Activated T-helper 17 cell treated with anti-CD3 and anti-CD28 coated beads, Interleukin-2, amount 50 U/mL, for 72 hours (primary cell): ENCODE results near the gene USP12. TPM values are rescaled to one million over a fixed set of nuclear protein-coding genes. Genes with fewer than 3 reads are reported as not detected.
"Not testable (repeated sequence)": the region's sequence is repeated elsewhere in the genome, so short reads cannot be mapped to it uniquely, and the experiment has no call there.

Source experiments
- ATAC-seq: fragments of 150-1000 bp; cut with Tn5 transposase; replicated peaks from 2 replicates; pipeline ENCODE4 v1.10.0; 2021; ENCODE audit warnings: mild to moderate bottlenecking, moderate library complexity
- H3K27ac Mint-ChIP-seq: one replicate; pipeline ENCODE4 v1.8.0; 2022; ENCODE audit warnings: mixed read lengths
- H3K27me3 Mint-ChIP-seq: one replicate; pipeline ENCODE4 v1.8.0; 2022; ENCODE audit warnings: mixed read lengths
- H3K36me3 Mint-ChIP-seq: one replicate; pipeline ENCODE4 v1.8.0; 2022; ENCODE audit warnings: low read depth, mild to moderate bottlenecking, mixed read lengths
- H3K4me1 Mint-ChIP-seq: one replicate; pipeline ENCODE4 v1.8.0; 2022; ENCODE audit warnings: mixed read lengths
- H3K4me3 Mint-ChIP-seq: one replicate; pipeline ENCODE4 v1.8.0; 2022; ENCODE audit warnings: mild to moderate bottlenecking, mixed read lengths
- H3K9me3 Mint-ChIP-seq: one replicate; pipeline ENCODE4 v1.8.0; 2022; ENCODE audit warnings: mixed read lengths
- total RNA-seq, 2 donors: library from RNA; stranded (reverse); gene quantifications; one replicate each; pipeline ENCODE4 v1.2.3, GENCODE V29; 2022

USP12 gene, protein sequence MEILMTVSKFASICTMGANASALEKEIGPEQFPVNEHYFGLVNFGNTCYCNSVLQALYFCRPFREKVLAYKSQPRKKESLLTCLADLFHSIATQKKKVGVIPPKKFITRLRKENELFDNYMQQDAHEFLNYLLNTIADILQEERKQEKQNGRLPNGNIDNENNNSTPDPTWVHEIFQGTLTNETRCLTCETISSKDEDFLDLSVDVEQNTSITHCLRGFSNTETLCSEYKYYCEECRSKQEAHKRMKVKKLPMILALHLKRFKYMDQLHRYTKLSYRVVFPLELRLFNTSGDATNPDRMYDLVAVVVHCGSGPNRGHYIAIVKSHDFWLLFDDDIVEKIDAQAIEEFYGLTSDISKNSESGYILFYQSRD
- 10 to 100 TPM; 65.6 to 77.2 TPM for total RNA-seq

- no peaks in the 10 kb centered on the region for H3K9me3 Mint-ChIP-seq
- H3K27me3 Mint-ChIP-seq, result no peaks in the 10 kb centered on the region
- H3K27ac Mint-ChIP-seq, result peak within 1 kb of the TSS; percentile 99
- H3K4me3 Mint-ChIP-seq, result peak within 1 kb of the TSS; percentile 93
- peaks cover 43% of the 10 kb centered on the region for H3K4me1 Mint-ChIP-seq
- H3K36me3 Mint-ChIP-seq, result peaks cover 31% of the 10 kb centered on the region
- ATAC-seq, result peak; percentile 12
These were observed at the start of gene USP12 for GRCh38 chr13:27171244-27171826. Gene USP12, minus strand, starts transcription at chr13:27171811. Its CDS starts 172 bp downstream, at chr13:27171639.

- Mint-ChIP-seq H3K9me3 (no peaks in the 10 kb centered on the region), H3K4me3 (no peak overlapping the region), H3K36me3 (no peaks in the 10 kb centered on the region), H3K4me1 (no peaks in the 10 kb centered on the region), H3K27ac (no peak overlapping the region), H3K27me3 (peaks cover 12% of the 10 kb centered on the region)
- ATAC-seq, result no peak
These were observed 48.0 kb upstream of the USP12 start for GRCh38 chr13:27219611-27220010.

- not testable (repeated sequence) for H3K9me3 Mint-ChIP-seq, H3K4me1 Mint-ChIP-seq, H3K27ac Mint-ChIP-seq, H3K27me3 Mint-ChIP-seq, H3K36me3 Mint-ChIP-seq, H3K4me3 Mint-ChIP-seq, ATAC-seq
These were observed 47.2 kb upstream of the USP12 start for GRCh38 chr13:27218861-27219260.

DNA sequence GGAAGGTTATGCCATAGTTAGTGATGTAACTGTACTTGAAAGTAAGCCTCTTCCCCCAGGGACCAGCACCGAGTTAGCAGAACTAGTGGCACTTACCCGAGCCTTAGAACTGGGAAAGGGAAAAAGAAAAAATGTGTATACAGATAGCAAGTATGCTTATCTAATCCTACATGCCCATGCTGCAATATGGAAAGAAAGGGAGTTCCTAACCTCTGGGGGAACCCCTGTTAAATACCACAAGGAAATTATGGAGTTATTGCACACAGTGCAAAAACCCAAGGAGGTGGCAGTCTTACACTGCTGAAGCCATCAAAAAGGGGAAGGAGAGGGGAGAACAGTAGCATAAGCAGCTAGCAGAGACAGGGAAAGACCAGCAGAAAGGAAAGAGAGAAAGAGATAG lies 46.2 kb upstream of the USP12 start:
- not testable (repeated sequence) for ATAC-seq

GRCh38 chr13:27213386-27213785 lies 41.8 kb upstream of the USP12 start:
- not testable (repeated sequence) for H3K27ac Mint-ChIP-seq, H3K9me3 Mint-ChIP-seq, H3K27me3 Mint-ChIP-seq, H3K4me1 Mint-ChIP-seq, H3K4me3 Mint-ChIP-seq, H3K36me3 Mint-ChIP-seq, ATAC-seq

More for the DNA sequence above, 46.2 kb upstream of the USP12 start:
- H3K9me3 Mint-ChIP-seq, H3K4me1 Mint-ChIP-seq, H3K36me3 Mint-ChIP-seq, H3K27me3 Mint-ChIP-seq, H3K4me3 Mint-ChIP-seq, H3K27ac Mint-ChIP-seq: not testable (repeated sequence)

DNA sequence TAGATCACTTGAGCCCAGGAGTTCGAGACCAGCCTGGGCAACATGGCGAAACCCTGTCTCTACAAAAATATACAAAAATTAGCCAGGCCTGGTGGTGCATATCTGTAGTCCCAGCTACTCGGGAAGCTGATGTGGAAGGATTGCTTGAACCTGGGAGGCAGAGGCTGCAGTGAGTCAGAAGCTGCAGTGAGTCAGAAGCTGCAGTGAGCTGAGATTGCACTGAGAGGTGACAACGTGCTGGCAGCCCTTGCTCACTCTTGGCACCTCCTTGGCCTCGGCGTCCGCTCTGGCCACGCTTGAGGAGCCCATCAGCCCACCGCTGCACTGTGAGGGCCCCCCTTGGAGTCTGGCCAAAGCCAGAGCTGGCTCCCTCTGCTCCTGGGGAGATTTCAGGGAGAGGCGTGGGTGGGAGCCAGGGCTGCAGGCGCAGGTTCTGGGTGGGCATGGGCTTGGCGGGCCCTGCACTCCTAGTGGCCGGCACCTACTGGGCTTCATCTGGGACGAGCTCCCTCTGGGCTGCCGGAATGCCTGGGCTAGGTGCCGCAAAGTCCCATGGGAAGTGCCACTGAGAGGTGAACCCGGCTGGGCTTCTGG lies 40.3 kb upstream of the USP12 start:
- Mint-ChIP-seq H3K4me3 (no peak overlapping the region), H3K9me3 (no peaks in the 10 kb centered on the region), H3K27me3 (no peaks in the 10 kb centered on the region), H3K4me1 (no peaks in the 10 kb centered on the region), H3K27ac (no peak overlapping the region), H3K36me3 (no peaks in the 10 kb centered on the region)
- no peak for ATAC-seq

- no peak for ATAC-seq
- Mint-ChIP-seq H3K4me1 (no peaks in the 10 kb centered on the region), H3K4me3 (no peak overlapping the region)
These were observed 39.7 kb upstream of the USP12 start for GRCh38 chr13:27211271-27211670.

GRCh38 chr13:27208514-27208913 lies 36.9 kb upstream of the USP12 start:
- no peaks in the 10 kb centered on the region for H3K4me1 Mint-ChIP-seq
- H3K9me3 Mint-ChIP-seq, result no peaks in the 10 kb centered on the region
- H3K27ac Mint-ChIP-seq, result no peak overlapping the region
- H3K27me3 Mint-ChIP-seq, result no peaks in the 10 kb centered on the region
- H3K4me3 Mint-ChIP-seq, result no peak overlapping the region
- no peaks in the 10 kb centered on the region for H3K36me3 Mint-ChIP-seq
- ATAC-seq, result no peak

More at GRCh38 chr13:27211271-27211670, 39.7 kb upstream of the USP12 start:
- Mint-ChIP-seq H3K27me3 (no peaks in the 10 kb centered on the region), H3K27ac (no peak overlapping the region), H3K9me3 (no peaks in the 10 kb centered on the region), H3K36me3 (no peaks in the 10 kb centered on the region)

GRCh38 chr13:27203854-27204253 lies 32.2 kb upstream of the USP12 start:
- no peaks in the 10 kb centered on the region for H3K36me3 Mint-ChIP-seq
- H3K4me3 Mint-ChIP-seq, result no peak overlapping the region
- H3K9me3 Mint-ChIP-seq, result no peaks in the 10 kb centered on the region
- no peaks in the 10 kb centered on the region for H3K4me1 Mint-ChIP-seq
- no peaks in the 10 kb centered on the region for H3K27me3 Mint-ChIP-seq
- ATAC-seq, result no peak
- no peak overlapping the region for H3K27ac Mint-ChIP-seq

DNA sequence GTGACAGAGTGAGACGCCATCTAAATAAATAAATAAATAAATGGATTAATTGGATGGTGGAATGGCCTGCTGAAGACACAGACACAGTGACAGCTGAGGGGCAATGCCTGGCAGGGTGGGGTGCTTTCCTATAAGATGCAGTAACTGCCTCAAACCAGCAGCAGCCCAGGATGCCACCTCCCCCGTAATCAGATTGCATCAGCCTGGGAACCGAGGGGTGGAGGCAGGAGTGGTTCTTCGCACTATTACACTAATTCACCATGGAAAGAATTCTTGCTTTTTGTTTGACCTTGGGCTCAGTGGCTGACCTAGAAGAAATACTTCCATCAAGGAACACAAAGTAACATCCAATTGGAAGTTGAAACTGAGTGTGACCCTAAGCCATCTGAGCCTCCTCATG lies 31.6 kb upstream of the USP12 start:
- H3K36me3 Mint-ChIP-seq, result no peaks in the 10 kb centered on the region
- H3K27me3 Mint-ChIP-seq, result no peaks in the 10 kb centered on the region

DNA sequence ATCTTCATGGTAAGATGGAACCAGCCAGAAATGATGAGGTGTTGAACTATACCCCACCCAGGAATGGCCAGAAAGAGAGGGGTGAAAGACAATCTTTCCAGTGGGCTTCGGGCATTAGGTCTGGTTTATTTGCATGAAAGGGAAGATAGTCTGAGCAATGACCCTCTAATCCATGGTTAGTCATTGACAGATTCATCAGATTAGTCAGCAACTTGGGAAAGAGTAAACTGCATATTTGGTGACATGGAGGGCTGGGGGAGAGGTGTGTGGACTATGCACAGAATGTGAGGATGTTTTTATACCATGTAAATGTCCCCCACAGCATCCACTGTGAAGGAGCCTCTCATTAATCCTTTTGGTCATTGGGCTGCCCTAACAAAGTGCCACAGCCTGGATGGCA lies 30.1 kb upstream of the USP12 start:
- no peak overlapping the region for H3K4me3 Mint-ChIP-seq

More for the DNA sequence above, 31.6 kb upstream of the USP12 start:
- Mint-ChIP-seq H3K27ac (no peak overlapping the region), H3K4me3 (no peak overlapping the region), H3K9me3 (no peaks in the 10 kb centered on the region), H3K4me1 (no peaks in the 10 kb centered on the region)
- ATAC-seq, result no peak

GRCh38 chr13:27200413-27201070 lies 28.9 kb upstream of the USP12 start:
- ATAC-seq, result peak; percentile 84
- no peak overlapping the region for H3K4me3 Mint-ChIP-seq
- H3K4me1 Mint-ChIP-seq, result peaks cover 8% of the 10 kb centered on the region

More for the DNA sequence above, 30.1 kb upstream of the USP12 start:
- ATAC-seq, result no peak
- no peaks in the 10 kb centered on the region for H3K36me3 Mint-ChIP-seq
- no peaks in the 10 kb centered on the region for H3K27me3 Mint-ChIP-seq
- H3K4me1 Mint-ChIP-seq, result no peaks in the 10 kb centered on the region
- H3K9me3 Mint-ChIP-seq, result no peaks in the 10 kb centered on the region
- H3K27ac Mint-ChIP-seq, result no peak overlapping the region

GRCh38 chr13:27199696-27200095 lies 28.1 kb upstream of the USP12 start:
- Mint-ChIP-seq H3K4me3 (no peak overlapping the region), H3K9me3 (no peaks in the 10 kb centered on the region), H3K4me1 (peaks cover 17% of the 10 kb centered on the region), H3K36me3 (no peaks in the 10 kb centered on the region), H3K27me3 (peaks cover 9% of the 10 kb centered on the region), H3K27ac (peak overlapping the region; percentile 37)
- no peak for ATAC-seq

More at GRCh38 chr13:27200413-27201070, 28.9 kb upstream of the USP12 start:
- Mint-ChIP-seq H3K9me3 (no peaks in the 10 kb centered on the region), H3K27me3 (peaks cover 4% of the 10 kb centered on the region), H3K27ac (peak overlapping the region; percentile 37), H3K36me3 (no peaks in the 10 kb centered on the region)

DNA sequence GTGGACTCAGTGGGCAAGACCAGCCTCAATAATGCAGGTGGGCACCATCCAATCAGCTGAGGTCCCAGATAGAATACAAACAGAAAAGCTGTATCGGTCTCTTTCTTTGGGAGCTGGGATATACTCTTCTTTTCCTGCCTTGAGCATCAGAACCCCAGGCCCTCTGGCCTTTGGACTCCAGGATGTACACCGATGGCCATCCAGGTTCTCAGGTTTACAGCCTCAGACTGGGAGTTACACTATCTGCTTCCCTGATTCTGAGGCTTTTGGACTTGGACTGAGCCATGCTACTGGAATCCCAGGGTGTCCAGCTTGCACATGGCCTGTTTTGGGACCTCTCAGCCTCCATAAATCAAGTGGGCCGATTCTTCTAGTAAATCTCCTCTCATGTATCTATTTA lies 27.6 kb upstream of the USP12 start:
- Mint-ChIP-seq H3K27me3 (peaks cover 9% of the 10 kb centered on the region), H3K9me3 (no peaks in the 10 kb centered on the region), H3K36me3 (no peaks in the 10 kb centered on the region), H3K4me1 (peaks cover 17% of the 10 kb centered on the region), H3K27ac (no peak overlapping the region), H3K4me3 (no peak overlapping the region)
- ATAC-seq, result no peak
